NCI-H82 treated with DMSO at 0.1 percent for 48 hours (cell line): ENCODE measurements around the gene LGALS9C.
"Not testable (repeated sequence)": the region's sequence is repeated elsewhere in the genome, so short reads cannot be mapped to it uniquely, and the experiment has no call there.

Experiments
- DNase-seq: peaks from one replicate; lab custom pipeline; 2025; ENCODE audit not compliant: unreplicated experiment; lab: John Stamatoyannopoulos, UW

LGALS9C gene

GRCh38 chr17:18476508-18477308 lies at the start of gene LGALS9C:
Gene LGALS9C, plus strand, starts transcription at chr17:18476789. Its CDS starts 66 bp downstream, at chr17:18476855.
- not testable (repeated sequence) for DNase-seq

- not testable (repeated sequence) for DNase-seq
These were observed 44.4 kb upstream of the LGALS9C start for GRCh38 chr17:18432206-18432605.

GRCh38 chr17:18439465-18439870 lies 37.1 kb upstream of the LGALS9C start:
- DNase-seq = not testable (repeated sequence)

- not testable (repeated sequence) for DNase-seq
These were observed 34.5 kb upstream of the LGALS9C start for GRCh38 chr17:18442093-18442492.

- DNase-seq = not testable (repeated sequence)
These were observed 34.1 kb upstream of the LGALS9C start for GRCh38 chr17:18442532-18442931.

GRCh38 chr17:18447476-18448205 lies 28.9 kb upstream of the LGALS9C start:
- not testable (repeated sequence) for DNase-seq

- not testable (repeated sequence) for DNase-seq
These were observed 28.3 kb upstream of the LGALS9C start for GRCh38 chr17:18448311-18448710.

- DNase-seq = not testable (repeated sequence)
These were observed 26.8 kb upstream of the LGALS9C start for GRCh38 chr17:18449833-18450232.

GRCh38 chr17:18450998-18451397 lies 25.6 kb upstream of the LGALS9C start:
- DNase-seq = not testable (repeated sequence)

- not testable (repeated sequence) for DNase-seq
These were observed 24.6 kb upstream of the LGALS9C start for GRCh38 chr17:18451969-18452368.

- DNase-seq = not testable (repeated sequence)
These were observed 17.6 kb upstream of the LGALS9C start for GRCh38 chr17:18459035-18459434.

- DNase-seq = not testable (repeated sequence)
These were observed 12.6 kb upstream of the LGALS9C start for GRCh38 chr17:18463831-18464502.

- DNase-seq = not testable (repeated sequence)
These were observed 10.2 kb upstream of the LGALS9C start for GRCh38 chr17:18466250-18466983.

GRCh38 chr17:18467001-18467400 lies 9.6 kb upstream of the LGALS9C start:
- not testable (repeated sequence) for DNase-seq

- DNase-seq = not testable (repeated sequence)
These were observed 8.0 kb upstream of the LGALS9C start for GRCh38 chr17:18468472-18469171.

GRCh38 chr17:18469837-18470236 lies 6.8 kb upstream of the LGALS9C start:
- not testable (repeated sequence) for DNase-seq

GRCh38 chr17:18470345-18470930 lies 6.2 kb upstream of the LGALS9C start:
- not testable (repeated sequence) for DNase-seq

- DNase-seq = not testable (repeated sequence)
These were observed 2.6 kb upstream of the LGALS9C start for GRCh38 chr17:18473967-18474366.

- not testable (repeated sequence) for DNase-seq
These were observed 1.8 kb upstream of the LGALS9C start for GRCh38 chr17:18474754-18475153.

- not testable (repeated sequence) for DNase-seq
These were observed 778 bp downstream of the LGALS9C start for GRCh38 chr17:18477367-18477766.
